GM19372 (cell line): ENCODE data around the gene GLIS1.

Experiments
- ATAC-seq: cut with Tn5 transposase; IDR thresholded peaks from one replicate; pipeline ENCODE4 v1.9.1; 2021; ENCODE audit warnings: mild to moderate bottlenecking, low read depth, moderate library complexity; ENCODE audit not compliant: unreplicated experiment

Gene GLIS1

DNA sequence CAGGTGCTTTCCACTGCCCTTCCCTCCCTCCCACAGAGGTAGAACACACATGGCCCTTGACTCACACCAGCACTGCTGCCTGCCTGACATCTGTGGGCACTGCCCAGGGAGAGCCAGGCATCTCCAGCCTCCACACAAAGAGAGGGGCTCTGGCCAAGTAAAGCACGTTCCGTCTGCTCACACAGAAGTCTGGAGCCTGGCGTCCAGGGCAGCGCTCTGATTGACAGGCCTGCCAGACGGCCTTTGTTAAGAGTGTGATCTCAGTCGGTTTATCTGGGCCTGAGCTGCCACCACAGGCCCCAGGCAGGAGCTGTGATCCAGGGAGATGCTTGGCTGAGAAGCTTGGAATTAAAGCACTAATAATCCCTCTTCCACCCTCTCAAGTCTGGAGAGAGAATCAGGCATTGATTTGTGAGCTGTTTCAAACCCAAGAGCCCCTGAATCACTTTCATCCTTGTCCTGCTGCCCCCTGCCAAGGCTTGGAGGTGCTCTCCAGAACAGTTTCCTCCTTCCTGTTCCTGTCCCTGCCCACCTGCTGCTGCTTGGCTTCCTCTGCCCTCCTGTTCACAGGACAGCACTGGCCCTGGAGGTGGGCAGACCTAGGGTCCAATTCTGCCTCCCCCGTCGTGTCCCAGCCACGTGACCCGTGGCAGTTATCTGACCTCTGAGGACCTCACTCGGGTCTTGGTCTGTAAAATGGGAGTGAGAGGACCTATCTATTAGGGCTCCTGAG, 276.0 kb downstream of the GLIS1 start:
- ATAC-seq, result no peak

DNA sequence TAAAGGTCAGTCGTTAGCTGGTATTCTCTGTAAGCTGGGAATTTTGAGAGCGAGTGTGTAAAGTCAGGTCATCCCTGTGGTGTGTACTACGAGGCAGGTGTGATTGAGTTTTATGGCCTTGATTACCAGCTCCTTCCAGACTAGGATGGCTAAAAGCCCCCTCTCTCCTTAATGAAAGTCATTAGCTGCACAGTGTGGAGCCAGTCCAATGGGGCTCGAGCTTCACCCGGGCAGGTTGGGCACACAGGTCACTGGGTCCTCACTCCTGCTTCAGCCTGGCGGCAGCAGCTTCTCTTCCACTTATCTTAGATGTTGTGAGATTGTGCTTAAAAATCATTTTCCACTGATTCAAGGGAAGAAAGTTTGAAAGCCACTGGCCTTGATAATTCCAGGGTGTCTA, 276.8 kb downstream of the GLIS1 start:
- no peak for ATAC-seq

GRCh38 chr1:53461323-53462044, 277.5 kb downstream of the GLIS1 start:
- no peak for ATAC-seq

DNA sequence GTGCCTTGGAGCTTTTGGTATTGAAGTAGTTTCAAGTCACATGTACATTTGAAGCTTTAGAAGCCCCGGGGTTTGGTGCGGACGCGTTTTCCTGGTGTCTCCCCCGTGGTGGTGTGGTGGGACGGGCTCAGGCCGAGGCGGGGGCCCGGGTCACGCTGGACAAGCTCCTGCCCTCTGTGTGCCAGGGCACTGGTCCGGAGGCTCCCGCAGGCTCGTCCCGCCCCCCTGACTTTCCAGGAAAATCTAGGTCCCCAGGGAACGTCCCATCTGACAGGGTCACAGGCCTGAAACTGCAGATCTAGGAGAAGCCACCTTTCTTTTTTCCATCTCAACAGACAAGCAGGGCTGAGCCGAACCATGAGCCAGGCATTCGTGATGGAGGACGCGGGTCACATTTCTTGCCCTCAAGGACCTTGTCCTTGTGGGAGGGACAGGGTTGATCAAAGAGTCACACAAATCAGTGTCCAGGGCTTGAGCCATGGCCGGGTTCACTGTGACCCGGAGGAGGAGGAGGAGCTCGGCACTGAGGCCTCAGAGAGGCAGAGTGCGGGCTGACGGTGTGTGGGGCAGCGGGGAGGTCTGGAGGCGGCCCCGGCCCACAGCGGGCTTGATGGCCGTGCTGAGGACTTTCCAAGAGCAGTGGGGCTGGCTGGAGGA, 278.2 kb downstream of the GLIS1 start:
- ATAC-seq, result no peak

GRCh38 chr1:53460211-53460634, 278.7 kb downstream of the GLIS1 start:
- ATAC-seq, result no peak

DNA sequence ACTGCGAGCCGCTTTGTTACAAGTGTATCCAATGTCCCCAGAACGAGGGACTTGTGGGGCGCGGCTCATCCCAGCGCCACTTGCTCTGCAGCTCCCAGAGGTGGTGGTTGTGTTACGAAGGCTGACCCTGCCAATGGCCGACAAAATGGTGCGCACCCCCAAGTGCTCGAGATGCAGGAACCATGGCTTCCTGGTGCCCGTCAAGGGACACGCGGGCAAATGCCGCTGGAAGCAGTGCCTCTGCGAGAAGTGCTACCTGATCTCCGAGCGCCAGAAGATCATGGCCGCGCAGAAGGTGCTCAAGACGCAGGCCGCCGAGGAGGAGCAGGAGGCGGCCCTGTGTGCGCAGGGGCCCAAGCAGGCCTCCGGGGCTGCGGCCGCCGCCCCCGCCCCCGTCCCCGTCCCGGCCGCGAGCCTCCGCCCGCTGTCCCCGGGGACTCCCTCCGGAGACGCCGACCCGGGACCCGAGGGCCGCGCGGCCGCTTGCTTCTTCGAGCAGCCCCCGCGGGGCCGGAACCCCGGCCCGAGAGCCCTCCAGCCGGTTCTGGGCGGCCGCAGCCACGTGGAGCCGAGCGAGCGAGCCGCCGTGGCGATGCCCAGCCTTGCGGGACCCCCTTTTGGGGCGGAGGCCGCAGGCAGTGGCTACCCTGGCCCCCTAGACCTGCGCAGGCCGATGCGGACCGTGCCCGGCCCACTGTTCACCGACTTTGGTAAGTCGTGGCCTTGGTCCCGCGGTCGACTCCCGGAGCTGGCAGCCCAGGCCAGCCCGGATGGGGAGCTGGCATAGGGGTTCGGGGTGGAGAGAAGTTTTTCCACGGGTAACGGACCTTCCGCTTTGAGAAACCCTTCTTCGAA, 279.4 kb downstream of the GLIS1 start, which contains the start of gene DMRTB1:
Gene DMRTB1 (plus strand): TSS at position 79 of the 855 bp plus-strand sequence. CDS start 55 bp downstream, at position 134.
- no peak for ATAC-seq

GRCh38 chr1:53458634-53459033, 280.3 kb downstream of the GLIS1 start:
- ATAC-seq, result no peak
